HepG2 (cell line): ENCODE data around the gene ABCG4. TPM values are rescaled to one million over a fixed set of nuclear protein-coding genes. Genes with fewer than 3 reads are reported as not detected.

Source experiments
- ATF5 ChIP-seq: sonication (generic); formaldehyde crosslinking; IDR thresholded peaks from 2 replicates; pipeline ENCODE4 v1.4.0; 2020; ENCODE audit warnings: mild to moderate bottlenecking, low read depth, missing genetic modification reagents
- CREB1 ChIP-seq, 2 experiments: fragments of 450-650 bp in 1 of 2; IDR thresholded peaks; 2 replicates each; pipeline ENCODE4 v1.6.1; 2016 to 2017; ENCODE audit warnings: control low read depth in 1 of 2, mild to moderate bottlenecking in 1 of 2, missing compliant biosample characterization in 1 of 2, missing genetic modification characterization in 1 of 2
- DDIT3 ChIP-seq: sonication (generic); formaldehyde crosslinking; IDR thresholded peaks from 2 replicates; pipeline ENCODE4 v1.4.0; 2020; ENCODE audit warnings: mild to moderate bottlenecking, missing genetic modification reagents
- FOXK2 ChIP-seq: fragments of 450-650 bp; IDR thresholded peaks from 2 replicates; pipeline ENCODE4 v1.6.1; 2016
- IKZF5 ChIP-seq: IDR thresholded peaks from 2 replicates; pipeline ENCODE4 v1.6.1; 2018; ENCODE audit warnings: missing genetic modification reagents, mild to moderate bottlenecking, missing compliant biosample characterization
- KDM2A ChIP-seq: sonication (generic); formaldehyde crosslinking; IDR thresholded peaks from 2 replicates; pipeline ENCODE4 v1.4.0; 2020; ENCODE audit warnings: low read depth, missing genetic modification reagents, borderline replicate concordance
- KDM4B ChIP-seq: sonication (generic); formaldehyde crosslinking; IDR thresholded peaks from 2 replicates; pipeline ENCODE4 v1.4.0; 2020; ENCODE audit warnings: missing genetic modification reagents
- MTA1 ChIP-seq: sonication (generic); formaldehyde crosslinking; IDR thresholded peaks from 2 replicates; pipeline ENCODE4 v1.4.0; 2020; ENCODE audit warnings: missing genetic modification reagents, mild to moderate bottlenecking, borderline replicate concordance
- POLR2G ChIP-seq: fragments of 200-400 bp; formaldehyde crosslinking; IDR thresholded peaks from 2 replicates; pipeline ENCODE4 v1.6.1; 2018; ENCODE audit warnings: mild to moderate bottlenecking, low read depth, low read length, moderate library complexity
- SATB2 ChIP-seq: sonication (generic); formaldehyde crosslinking; IDR thresholded peaks from 2 replicates; pipeline ENCODE4 v1.5.0; 2020; ENCODE audit warnings: missing genetic modification reagents
- SKI ChIP-seq: fragments of 450-650 bp; IDR thresholded peaks from one replicate; pipeline ENCODE4 v1.6.1; 2018; ENCODE audit warnings: mild to moderate bottlenecking; ENCODE audit not compliant: partially characterized antibody
- TCF7 ChIP-seq: sonication (generic); IDR thresholded peaks from 2 replicates; pipeline ENCODE4 v1.6.1; 2016; ENCODE audit warnings: antibody characterized with exemption, low read depth
- TFDP1 ChIP-seq: IDR thresholded peaks from 2 replicates; pipeline ENCODE4 v1.6.1; 2016; ENCODE audit warnings: missing compliant biosample characterization, missing genetic modification reagents, borderline replicate concordance
- ZBTB49 ChIP-seq: sonication (generic); formaldehyde crosslinking; IDR thresholded peaks from 2 replicates; pipeline ENCODE4 v1.4.0; 2020; ENCODE audit warnings: missing genetic modification reagents, borderline replicate concordance
- ZFP91 ChIP-seq: sonication (generic); formaldehyde crosslinking; IDR thresholded peaks from 2 replicates; pipeline ENCODE4 v1.9.0; 2022; ENCODE audit warnings: missing genetic modification reagents, mild to moderate bottlenecking, borderline replicate concordance
- ZNF136 ChIP-seq: sonication (generic); formaldehyde crosslinking; IDR thresholded peaks from 2 replicates; pipeline ENCODE4 v1.8.1; 2022; ENCODE audit warnings: low read depth, mild to moderate bottlenecking, moderate library complexity, missing genetic modification reagents
- ZNF225 ChIP-seq: sonication (generic); formaldehyde crosslinking; IDR thresholded peaks from 2 replicates; pipeline ENCODE4 v1.4.0; 2020; ENCODE audit warnings: mild to moderate bottlenecking, missing genetic modification reagents
- ZNF354B ChIP-seq: sonication (generic); formaldehyde crosslinking; IDR thresholded peaks from 2 replicates; pipeline ENCODE4 v1.8.0; 2022; ENCODE audit warnings: mild to moderate bottlenecking, missing genetic modification reagents
- ZNF510 ChIP-seq: sonication (generic); formaldehyde crosslinking; IDR thresholded peaks from 2 replicates; pipeline ENCODE4 v1.4.0; 2020; ENCODE audit warnings: low read depth, mild to moderate bottlenecking, missing genetic modification reagents
- ZNF660 ChIP-seq: sonication (generic); formaldehyde crosslinking; IDR thresholded peaks from 2 replicates; pipeline ENCODE4 v1.5.1; 2020; ENCODE audit warnings: mild to moderate bottlenecking, low read depth, missing genetic modification reagents, borderline replicate concordance
- ZNF773 ChIP-seq: sonication (generic); formaldehyde crosslinking; IDR thresholded peaks from 2 replicates; pipeline ENCODE4 v1.4.0; 2020; ENCODE audit warnings: missing genetic modification reagents, borderline replicate concordance
- polyA plus RNA-seq, 8 experiments: library from polyadenylated mRNA; depleted of rRNA in 3 of 8; stranded (reverse) in 7 of 8; unstranded in 1 of 8; fragments of >200 nt; fragmentation: Illumina TruSeq in 4 of 8; extraction: Trizol in 4 of 8; gene quantifications; 2 replicates each; pipeline versions ENCODE4 v1.2.1 to v1.2.3, GENCODE V29; 2011 to 2016; ENCODE audit warnings: low read depth in 4 of 8, missing spikeins in 1 of 8, mixed read lengths in 1 of 8; ENCODE audit not compliant: insufficient read depth in 1 of 8
- total RNA-seq, 5 experiments: library from RNA; depleted of rRNA; stranded (reverse); fragments of >200 nt; fragmentation: Illumina TruSeq; extraction: Trizol; gene quantifications; 2 replicates each; pipeline ENCODE4 v1.2.3, GENCODE V29; 2016; ENCODE audit warnings: low read depth in 1 of 5

Gene ABCG4
- total and polyA plus RNA-seq, 2 of the 13 experiments (the other 11 are each of a cell fraction or from before 2014, with no cell fraction given): not detected

- TF ChIP-seq IKZF5 (CRISPR knock-in tag) (no peak), CREB1 (IDR thresholded peaks at IDR 0.05) (no peak), CREB1 (CRISPR knock-in tag; IDR thresholded peaks at IDR 0.05) (no peak), SKI (no peak), ATF5 (CRISPR knock-in tag) (no peak), ZNF510 (peak; percentile 58; the same call in 1 of the 2 replicates), ZNF225 (CRISPR knock-in tag) (peak; percentile 35; the same call in 1 of the 2 replicates), ZNF773 (no peak), KDM2A (CRISPR knock-in tag) (0 out of 2 replicates have a peak, but pooled peaks have one; percentile 1), ZNF660 (CRISPR knock-in tag) (no peak), TCF7 (no peak), ZNF136 (peak; percentile 80; the same call in 1 of the 2 replicates), SATB2 (CRISPR knock-in tag) (no peak), POLR2G (peak; percentile 14; the same call in 1 of the 2 replicates), KDM4B (CRISPR knock-in tag) (0 out of 2 replicates have a peak, but pooled peaks have one; percentile 11), ZFP91 (no peak), MTA1 (peak; percentile 38; the same call in 1 of the 2 replicates), ZBTB49 (CRISPR knock-in tag) (no peak), TFDP1 (CRISPR knock-in tag) (no peak), ZNF354B (no peak), FOXK2 (no peak), DDIT3 (CRISPR knock-in tag) (no peak)
Measured at GRCh38 chr11:119100994-119101758, 47.7 kb upstream of the ABCG4 start (continued).
